Eye (tissue), 1 donor: ENCODE measurements around the gene GRPEL2.
A peak's percentile ranks its signal among the peaks of the same experiment; 100 is the strongest.

Experiments
- DNase-seq: peaks from one replicate; pipeline ENCODE4 v3.0.0-alpha.2; 2015

Gene GRPEL2, protein sequence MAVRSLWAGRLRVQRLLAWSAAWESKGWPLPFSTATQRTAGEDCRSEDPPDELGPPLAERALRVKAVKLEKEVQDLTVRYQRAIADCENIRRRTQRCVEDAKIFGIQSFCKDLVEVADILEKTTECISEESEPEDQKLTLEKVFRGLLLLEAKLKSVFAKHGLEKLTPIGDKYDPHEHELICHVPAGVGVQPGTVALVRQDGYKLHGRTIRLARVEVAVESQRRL

DNA sequence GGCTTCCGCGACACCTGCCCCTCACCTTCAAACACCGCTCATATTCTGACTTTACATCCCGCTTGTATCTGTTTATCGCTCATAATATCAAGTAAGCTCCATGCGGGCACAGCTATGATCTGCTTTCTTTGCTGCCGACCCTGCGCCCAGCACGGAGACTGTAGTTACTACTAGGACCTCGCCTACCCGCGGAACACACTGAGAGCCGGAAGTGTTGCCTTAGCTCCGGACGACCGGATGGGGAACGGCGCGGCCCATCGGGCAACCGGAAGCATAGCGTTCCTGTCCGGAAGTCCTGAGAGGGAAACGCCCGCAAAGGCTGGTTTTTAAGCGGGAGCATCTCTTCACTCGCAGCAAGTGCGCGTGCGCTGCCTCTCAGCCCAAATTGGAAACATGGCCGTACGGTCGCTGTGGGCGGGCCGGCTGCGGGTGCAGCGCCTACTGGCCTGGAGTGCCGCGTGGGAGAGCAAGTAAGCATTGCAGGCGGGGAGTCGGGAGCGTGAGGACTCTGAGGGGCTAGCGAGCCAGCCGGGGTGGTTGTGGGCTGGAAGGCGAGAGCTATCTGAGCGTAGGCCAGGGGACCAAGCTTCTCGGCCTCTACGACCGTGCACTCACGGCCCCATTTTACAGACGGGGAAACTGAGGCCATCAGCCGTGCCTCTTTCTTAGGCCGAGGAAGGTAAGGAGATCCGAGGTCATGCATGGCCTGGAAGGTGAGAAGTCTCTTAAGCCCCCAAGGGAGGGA lies at the start of gene GRPEL2:
Gene GRPEL2, plus strand, starts transcription at position 353 of the 745 bp plus-strand sequence. Its CDS starts 41 bp downstream, at position 394.
- peak; percentile 98 for DNase-seq

DNA sequence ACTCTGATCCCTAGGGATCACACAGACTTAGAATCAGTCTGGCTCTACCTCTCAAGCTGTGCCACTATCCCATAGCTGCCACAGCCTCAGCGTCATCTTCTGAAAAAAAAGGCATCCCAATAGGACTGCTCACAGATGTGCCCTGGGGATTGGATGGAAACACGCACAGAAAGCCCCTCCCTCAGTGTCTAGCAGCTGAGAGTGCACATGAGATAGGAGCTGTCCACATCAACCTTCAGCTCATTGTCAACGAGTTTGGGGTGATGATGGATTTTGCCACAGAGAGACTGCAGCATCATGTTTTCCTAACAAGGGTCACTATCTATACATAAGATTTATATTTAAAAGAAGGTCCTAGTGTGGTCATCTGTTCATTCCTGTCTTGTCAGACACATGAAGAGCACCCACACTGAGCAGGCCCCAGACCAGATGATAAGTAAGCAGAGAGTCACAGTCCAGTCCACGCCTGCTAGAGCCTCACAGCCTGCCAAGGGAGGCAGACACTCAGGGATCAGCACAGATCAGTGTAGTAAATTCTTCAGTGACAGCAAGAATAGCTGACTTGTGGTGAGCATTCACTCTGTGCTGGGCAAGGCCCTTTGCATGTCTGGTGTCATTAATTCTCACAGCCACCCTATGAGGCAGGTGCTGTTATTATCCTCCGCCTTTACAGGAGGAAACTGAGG lies 47.8 kb upstream of the GRPEL2 start:
- no peak for DNase-seq

DNA sequence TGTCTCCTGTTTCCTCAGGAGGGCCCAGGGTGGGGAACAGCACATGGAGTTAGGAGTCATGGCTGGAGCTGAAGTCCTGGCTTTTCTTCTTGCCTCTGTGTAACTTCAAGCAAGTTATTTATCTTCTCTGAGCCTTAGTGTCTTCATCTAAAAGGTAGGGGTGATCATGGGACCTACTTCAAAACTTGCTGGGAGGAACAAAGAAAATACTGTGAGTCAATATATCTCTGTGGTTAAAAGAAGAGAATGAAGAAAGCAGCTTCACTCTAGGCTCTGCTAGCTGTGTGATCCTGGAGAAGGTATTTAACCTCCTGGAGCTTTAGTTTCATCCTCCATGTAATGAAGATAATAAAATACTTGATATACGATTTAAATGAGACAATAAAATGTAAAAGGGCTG lies 47.1 kb upstream of the GRPEL2 start:
- DNase-seq, result no peak

- DNase-seq, result no peak
Measured at GRCh38 chr5:149298842-149299404, 46.4 kb upstream of the GRPEL2 start.

DNA sequence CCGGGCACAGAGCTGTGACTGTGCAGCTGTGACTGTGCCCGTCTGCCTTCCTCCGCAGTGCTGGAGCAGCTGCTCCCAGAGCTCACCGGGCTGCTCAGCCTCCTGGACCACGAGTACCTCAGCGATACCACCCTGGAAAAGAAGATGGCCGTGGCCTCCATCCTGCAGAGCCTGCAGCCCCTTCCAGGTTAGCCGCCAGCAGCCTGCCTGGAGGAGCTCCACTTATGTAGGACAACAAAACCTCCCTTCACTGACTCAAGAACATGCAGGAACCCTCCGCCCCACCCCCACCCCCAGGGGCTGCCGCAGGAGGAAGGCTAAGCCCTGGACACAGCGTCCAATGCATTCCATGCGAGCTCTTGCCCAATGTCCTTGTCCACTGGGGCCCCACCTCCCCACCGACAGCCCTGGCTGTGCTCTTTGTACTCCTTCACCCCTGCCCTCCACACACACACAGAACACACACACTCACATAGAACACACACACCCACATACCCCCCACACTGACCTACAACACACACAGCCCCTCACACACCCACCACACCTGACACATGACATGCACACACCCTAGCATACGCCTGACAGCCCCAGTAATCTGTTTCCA lies 45.7 kb upstream of the GRPEL2 start:
- DNase-seq, result no peak

DNA sequence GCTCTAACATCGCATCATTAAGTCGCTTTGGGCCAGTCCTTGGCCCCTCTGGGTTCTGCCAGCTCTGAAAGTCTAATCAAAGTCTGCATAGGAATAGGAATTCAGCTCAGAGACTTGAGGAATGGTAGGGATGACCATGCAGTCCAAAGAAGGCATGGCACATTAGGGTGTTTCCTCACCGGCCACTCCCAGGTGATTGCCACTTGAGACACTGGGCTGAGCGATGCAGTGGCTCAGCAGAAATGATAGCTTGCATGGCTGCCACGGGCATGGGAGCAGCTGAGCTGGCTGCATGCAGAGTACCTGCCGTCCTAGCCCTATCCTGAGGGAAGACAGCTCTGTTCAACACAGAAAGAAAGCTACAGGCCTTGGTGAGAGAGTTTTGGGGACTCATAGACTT lies 44.9 kb upstream of the GRPEL2 start:
- no peak for DNase-seq

- no peak for DNase-seq
Measured at GRCh38 chr5:149301049-149301743, 44.1 kb upstream of the GRPEL2 start.

DNA sequence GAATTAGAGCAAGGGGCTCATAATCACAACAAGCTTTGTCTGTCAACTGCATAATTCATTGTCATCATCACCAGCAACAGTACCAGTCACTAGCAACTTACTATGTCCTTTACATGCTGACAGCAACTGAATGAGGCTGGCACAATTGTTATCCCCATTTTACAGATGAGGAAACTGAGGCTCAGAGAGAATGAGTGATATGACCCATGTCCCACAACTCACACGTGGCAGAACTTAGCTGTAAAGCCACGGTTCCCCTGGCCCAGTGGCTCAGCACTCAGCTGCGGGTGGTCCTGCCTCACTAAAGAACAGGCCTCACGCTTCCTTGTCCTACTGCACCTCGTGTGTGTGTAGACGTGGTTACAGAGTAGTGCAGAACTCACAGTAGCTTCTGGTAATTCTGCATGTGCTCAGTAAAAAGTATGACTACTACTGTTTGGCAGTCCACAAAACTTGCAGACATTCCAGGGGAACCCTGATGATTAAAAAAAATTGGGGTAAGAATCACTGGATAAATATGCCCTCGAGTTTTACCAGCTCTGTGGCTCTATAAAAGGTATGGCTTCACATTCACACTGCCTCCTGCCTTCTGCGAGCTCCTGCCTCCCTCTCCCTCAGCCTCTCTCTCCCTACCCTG lies 43.4 kb upstream of the GRPEL2 start:
- DNase-seq, result no peak

DNA sequence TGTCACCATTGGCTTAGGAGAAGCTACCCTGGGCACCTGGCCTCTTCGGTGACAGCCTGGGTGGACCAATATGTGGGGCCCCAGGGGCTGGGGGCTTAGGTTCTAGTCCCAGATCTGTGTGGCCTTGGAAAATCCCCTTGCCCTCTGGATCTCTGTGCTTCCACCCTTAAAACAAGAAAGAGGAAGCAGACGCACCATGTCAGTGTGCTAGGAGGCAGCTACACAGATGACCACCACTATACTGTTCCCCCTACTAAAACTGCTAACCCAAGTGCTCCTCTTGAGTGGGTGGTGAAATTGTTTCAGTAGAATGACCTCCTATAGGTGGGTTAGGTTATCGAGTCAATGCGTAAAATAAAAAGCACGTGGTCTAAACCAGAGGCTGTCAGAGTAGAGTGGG lies 42.7 kb upstream of the GRPEL2 start:
- no peak for DNase-seq

GRCh38 chr5:149303210-149303609 lies 42.1 kb upstream of the GRPEL2 start:
- no peak for DNase-seq

- no peak for DNase-seq
Measured at GRCh38 chr5:149304195-149305078, 40.9 kb upstream of the GRPEL2 start.

- no peak for DNase-seq
Measured at GRCh38 chr5:149309354-149309753, 35.9 kb upstream of the GRPEL2 start.

GRCh38 chr5:149310488-149310887 lies 34.8 kb upstream of the GRPEL2 start:
- no peak for DNase-seq

DNA sequence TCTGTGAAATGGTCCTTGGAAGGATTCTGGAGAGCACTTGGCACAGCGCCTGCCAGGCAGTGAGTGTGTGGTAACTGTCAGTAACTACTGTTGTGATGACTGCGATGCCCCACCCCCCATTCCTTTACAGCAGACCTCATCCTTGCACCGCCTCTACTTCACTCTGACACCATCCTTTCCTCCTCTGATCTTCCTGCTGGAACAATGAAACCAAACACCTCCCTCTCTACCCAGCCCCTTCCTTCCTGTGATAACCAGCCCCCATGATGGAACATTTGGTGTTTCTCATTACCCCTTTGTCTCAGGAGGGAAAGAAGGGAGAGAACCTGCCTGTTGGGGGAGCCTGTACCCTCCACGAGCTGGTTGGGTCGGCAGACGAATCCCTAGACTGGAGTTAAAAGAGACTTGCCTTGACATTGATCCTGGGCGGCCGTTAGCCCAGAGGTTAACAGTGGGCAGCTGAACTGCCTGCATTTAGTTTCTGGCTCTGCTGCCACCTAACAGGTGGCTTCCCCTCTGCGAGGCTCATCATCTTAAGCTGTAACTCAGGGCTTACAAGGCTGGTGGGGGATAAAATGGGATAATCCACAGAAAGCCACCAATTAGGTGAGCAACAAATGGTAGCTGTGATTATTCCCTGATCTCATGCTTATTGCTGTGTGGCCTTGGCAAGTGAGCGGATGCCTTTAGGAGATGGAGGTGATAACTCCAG lies 34.2 kb upstream of the GRPEL2 start:
- peak; percentile 13 for DNase-seq

- no peak for DNase-seq
Measured at GRCh38 chr5:149313151-149313841, 32.0 kb upstream of the GRPEL2 start.

DNA sequence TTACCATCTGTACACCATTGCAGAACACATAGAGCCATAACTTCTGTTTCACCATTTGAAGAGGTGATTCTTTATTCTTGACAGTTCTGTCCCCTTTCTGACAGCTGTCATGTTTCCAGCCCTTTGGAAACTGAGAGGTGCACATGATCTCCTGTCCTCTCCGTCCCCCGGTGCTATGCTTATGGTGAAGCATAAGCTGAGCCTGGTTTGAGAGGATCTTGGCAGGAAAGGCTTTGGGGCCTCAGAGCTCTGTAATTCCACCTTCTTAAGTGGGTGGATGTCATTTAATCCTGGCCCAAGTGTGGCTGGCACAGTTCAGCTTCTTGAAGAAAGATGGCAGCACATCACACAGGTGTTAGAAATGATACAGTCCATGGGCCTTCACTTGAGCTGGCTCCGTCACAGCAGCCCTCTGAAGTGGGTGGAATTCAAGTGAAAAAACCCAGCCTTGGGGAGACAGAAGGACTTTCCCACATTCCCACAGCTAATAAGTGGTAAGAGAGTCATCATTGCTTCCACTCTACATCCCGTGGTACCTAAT lies 30.7 kb upstream of the GRPEL2 start:
- DNase-seq, result no peak

DNA sequence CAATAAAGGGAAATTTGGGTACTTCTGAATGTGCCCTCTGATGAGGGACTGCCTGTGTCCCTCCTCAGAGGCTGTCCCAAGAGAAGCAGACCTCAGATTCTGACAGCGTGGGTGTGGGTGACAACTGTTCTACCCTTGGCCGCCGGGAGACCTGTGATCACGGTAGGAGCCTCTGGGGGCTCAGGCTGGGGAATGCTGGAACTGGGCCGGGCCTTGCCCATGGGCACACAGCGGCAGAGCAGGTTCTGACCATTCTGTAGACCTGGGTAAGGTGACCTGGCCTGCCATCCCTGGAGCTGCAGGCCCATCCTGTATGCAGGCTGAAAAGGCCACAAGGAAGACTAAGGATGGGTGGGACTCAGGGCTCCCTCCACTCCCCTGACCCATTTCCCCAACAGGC lies 29.5 kb upstream of the GRPEL2 start:
- no peak for DNase-seq

DNA sequence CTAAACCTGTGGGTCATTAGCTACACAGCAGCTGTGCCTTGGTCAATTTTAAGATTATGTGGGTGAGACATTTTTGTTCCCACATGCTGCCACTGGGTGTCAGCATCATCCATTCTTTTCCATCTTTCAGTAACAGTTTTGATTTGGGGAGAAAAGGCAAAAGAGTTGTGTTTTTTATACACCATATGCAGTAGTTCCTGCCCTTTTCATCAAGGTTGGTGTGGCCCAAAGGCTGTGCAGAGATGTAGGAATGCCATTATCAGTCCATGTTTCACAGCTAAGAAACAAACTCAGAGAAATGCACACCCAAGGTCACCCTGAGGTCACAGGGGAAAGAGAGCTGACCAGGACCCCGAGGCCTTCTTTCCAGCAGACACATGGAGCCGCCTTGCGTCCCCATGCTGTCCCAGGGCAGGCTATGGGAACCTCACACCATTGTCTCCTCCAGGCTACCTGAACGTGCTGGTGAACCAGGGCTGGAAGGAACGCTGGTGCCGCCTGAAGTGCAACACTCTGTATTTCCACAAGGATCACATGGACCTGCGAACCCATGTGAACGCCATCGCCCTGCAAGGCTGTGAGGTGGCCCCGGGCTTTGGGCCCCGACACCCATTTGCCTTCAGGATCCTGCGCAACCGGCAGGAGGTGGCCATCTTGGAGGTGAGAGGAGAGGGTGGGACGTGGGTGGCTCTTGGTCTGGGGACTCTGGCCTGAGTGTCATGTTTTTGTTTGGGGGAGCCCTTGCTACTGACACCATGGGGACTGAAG lies 27.8 kb upstream of the GRPEL2 start:
- peak; percentile 80 for DNase-seq

DNA sequence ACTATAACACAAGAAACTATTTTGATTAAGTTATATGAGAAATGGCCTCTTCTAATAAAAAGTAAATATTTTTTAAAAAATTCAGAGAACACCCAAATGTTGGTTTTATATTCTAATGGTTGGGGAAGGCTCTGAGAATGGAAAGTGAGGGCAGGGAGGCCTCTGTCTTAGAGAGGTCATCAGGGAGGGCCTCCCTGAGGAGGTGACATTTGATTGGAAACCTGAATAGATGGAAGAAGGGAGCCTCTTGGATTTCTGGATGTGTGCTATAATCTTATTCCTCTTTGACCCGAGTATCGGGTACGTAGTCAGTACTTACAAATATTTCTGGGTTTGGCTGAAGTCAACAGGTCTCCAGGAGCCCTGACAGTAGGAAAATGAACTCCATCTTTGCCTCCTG lies 26.1 kb upstream of the GRPEL2 start:
- no peak for DNase-seq
